DMS79 treated with DMSO at 0.1 percent for 48 hours (cell line): Measurements from ENCODE around the gene SEC31A.
A peak's percentile ranks its signal among the peaks of the same experiment; 100 is the strongest.
"Not testable (repeated sequence)": the region's sequence is repeated elsewhere in the genome, so short reads cannot be mapped to it uniquely, and the experiment has no call there.

Experiments
- DNase-seq: peaks from one replicate; lab custom pipeline; 2025; lab: John Stamatoyannopoulos, UW

SEC31A gene

GRCh38 chr4:82890901-82891706 is at the start of gene SEC31A:
TSS of gene SEC31A (minus strand) at chr4:82891153. CDS start at chr4:82881936, 9,217 bp downstream.
- DNase-seq, result peak; percentile 94

- DNase-seq, result no peak
Measured at GRCh38 chr4:82939414-82939813, 48.5 kb upstream of the SEC31A start.

GRCh38 chr4:82934441-82934840 is 43.5 kb upstream of the SEC31A start:
- DNase-seq, result no peak

GRCh38 chr4:82930848-82931755 is 40.1 kb upstream of the SEC31A start:
- DNase-seq, result no peak

- DNase-seq, result no peak
Measured at GRCh38 chr4:82921795-82922194, 30.8 kb upstream of the SEC31A start.

- no peak for DNase-seq
Measured at GRCh38 chr4:82919386-82919785, 28.4 kb upstream of the SEC31A start.

- DNase-seq, result no peak
Measured at GRCh38 chr4:82918091-82918490, 27.1 kb upstream of the SEC31A start.

GRCh38 chr4:82913968-82914367 is 23.0 kb upstream of the SEC31A start:
- not testable (repeated sequence) for DNase-seq

GRCh38 chr4:82913305-82913704 is 22.4 kb upstream of the SEC31A start:
- DNase-seq, result no peak

- no peak for DNase-seq
Measured at GRCh38 chr4:82909326-82909725, 18.4 kb upstream of the SEC31A start.

GRCh38 chr4:82906469-82906868 is 15.5 kb upstream of the SEC31A start:
- DNase-seq, result no peak

GRCh38 chr4:82905205-82905604 is 14.3 kb upstream of the SEC31A start:
- no peak for DNase-seq

- DNase-seq, result no peak
Measured at GRCh38 chr4:82903737-82904136, 12.8 kb upstream of the SEC31A start.

- DNase-seq, result peak; percentile 38
Measured at GRCh38 chr4:82901183-82901718, 10.3 kb upstream of the SEC31A start.

- DNase-seq, result peak; percentile 95
Measured at GRCh38 chr4:82900411-82901182, 9.6 kb upstream of the SEC31A start, which contains the start of gene THAP9. TSS of gene THAP9 (plus strand) at chr4:82900735. CDS start at chr4:82900803, 68 bp downstream.

- peak; percentile 75 for DNase-seq
Measured at GRCh38 chr4:82900066-82900410, 9.1 kb upstream of the SEC31A start.

- no peak for DNase-seq
Measured at GRCh38 chr4:82899374-82900065, 8.6 kb upstream of the SEC31A start.

GRCh38 chr4:82898322-82899243 is 7.6 kb upstream of the SEC31A start:
- DNase-seq, result no peak

- no peak for DNase-seq
Measured at GRCh38 chr4:82896755-82897154, 5.8 kb upstream of the SEC31A start.

- DNase-seq, result no peak
Measured at GRCh38 chr4:82893942-82894341, 3.0 kb upstream of the SEC31A start.
